ENCODE results near the gene ARIH2.

DNA sequence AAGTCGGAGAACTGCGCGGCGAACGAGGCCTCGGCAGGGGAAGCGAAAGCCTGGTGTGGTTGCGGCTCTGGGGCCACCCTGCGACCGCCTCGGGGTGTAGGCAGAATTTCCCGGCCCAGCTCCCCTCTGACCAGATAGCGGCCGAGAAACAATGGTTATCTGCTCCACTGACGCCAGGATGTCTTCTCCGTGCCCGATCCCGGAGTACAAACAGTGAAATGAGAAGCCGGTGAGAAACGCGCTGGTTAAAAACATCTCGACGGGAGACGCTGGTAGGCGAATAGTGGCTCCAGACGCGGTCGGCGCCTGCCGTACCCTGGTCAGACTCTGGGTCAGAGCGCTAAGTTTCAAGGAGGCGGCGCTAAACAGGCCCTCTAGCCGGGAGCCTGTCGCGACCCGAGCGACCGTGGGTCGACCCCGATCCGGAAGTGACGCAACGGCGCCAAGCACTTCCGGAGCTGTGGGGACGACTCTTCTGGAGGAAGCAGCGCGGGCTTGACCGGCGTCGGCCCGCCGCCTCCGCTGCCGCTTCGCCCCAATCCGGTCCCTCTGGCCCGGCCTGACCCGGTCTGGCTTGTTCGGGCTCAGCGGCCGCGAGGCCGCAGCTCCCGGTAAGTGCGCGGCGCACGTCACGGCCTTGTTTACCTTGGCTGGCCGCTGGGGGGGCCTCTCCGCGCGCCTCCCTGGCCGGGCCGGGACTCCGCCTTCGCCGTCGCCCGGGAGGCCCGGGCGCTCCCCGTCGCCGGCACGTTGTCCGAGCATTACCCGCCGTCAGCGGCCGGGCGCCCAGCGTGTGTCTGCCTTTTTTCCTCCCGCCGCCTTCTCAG, at the start of gene ARIH2:
- TF ChIP-seq POLR2A (IDR thresholded peaks at IDR 0.05) = peak; percentile 61 to 85
- TF ChIP-seq, protein P1, sequence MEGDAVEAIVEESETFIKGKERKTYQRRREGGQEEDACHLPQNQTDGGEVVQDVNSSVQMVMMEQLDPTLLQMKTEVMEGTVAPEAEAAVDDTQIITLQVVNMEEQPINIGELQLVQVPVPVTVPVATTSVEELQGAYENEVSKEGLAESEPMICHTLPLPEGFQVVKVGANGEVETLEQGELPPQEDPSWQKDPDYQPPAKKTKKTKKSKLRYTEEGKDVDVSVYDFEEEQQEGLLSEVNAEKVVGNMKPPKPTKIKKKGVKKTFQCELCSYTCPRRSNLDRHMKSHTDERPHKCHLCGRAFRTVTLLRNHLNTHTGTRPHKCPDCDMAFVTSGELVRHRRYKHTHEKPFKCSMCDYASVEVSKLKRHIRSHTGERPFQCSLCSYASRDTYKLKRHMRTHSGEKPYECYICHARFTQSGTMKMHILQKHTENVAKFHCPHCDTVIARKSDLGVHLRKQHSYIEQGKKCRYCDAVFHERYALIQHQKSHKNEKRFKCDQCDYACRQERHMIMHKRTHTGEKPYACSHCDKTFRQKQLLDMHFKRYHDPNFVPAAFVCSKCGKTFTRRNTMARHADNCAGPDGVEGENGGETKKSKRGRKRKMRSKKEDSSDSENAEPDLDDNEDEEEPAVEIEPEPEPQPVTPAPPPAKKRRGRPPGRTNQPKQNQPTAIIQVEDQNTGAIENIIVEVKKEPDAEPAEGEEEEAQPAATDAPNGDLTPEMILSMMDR (IDR thresholded peaks at IDR 0.05) = peak in 3 of 4 experiments; percentile 4 to 13 (median 10)

Data from uterus (tissue), 2 donors.